ENCODE measurements around the gene FLACC1. TPM values are rescaled to one million over a fixed set of nuclear protein-coding genes. Genes with fewer than 3 reads are reported as not detected.
"Not testable (repeated sequence)": the region's sequence is repeated elsewhere in the genome, so short reads cannot be mapped to it uniquely, and the experiment has no call there.

The FLACC1 gene
- total RNA-seq, 1 experiment from 2014 or later: 0.26 TPM

DNA sequence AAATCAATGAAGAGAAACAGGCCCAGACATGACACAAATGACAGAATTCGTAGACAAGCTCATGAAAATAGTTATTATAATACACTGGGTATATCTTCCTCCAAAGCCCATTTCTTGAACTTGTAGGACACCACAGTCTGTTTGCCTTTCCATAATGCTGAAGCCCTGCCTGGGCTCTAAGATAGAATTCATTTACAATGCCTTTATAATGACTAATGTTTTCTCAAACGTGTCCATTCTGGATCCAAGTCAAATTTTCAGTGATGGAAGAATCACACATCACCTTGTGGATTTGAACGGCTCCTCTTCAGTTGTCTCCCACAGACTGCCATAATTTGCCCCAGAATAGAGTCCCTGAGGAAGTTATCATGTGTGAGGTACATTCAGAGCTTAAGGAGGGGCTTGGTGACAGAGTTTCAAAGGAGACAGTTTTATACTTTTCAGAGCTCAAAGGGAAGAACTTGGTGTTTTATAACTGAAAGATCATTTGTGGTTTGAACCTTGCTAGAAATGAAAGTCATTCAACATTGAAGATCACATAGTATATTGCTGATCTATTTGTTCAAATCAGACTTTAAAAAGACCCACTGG, 58.6 kb downstream of the FLACC1 start:
- TF ChIP-seq, protein P1, sequence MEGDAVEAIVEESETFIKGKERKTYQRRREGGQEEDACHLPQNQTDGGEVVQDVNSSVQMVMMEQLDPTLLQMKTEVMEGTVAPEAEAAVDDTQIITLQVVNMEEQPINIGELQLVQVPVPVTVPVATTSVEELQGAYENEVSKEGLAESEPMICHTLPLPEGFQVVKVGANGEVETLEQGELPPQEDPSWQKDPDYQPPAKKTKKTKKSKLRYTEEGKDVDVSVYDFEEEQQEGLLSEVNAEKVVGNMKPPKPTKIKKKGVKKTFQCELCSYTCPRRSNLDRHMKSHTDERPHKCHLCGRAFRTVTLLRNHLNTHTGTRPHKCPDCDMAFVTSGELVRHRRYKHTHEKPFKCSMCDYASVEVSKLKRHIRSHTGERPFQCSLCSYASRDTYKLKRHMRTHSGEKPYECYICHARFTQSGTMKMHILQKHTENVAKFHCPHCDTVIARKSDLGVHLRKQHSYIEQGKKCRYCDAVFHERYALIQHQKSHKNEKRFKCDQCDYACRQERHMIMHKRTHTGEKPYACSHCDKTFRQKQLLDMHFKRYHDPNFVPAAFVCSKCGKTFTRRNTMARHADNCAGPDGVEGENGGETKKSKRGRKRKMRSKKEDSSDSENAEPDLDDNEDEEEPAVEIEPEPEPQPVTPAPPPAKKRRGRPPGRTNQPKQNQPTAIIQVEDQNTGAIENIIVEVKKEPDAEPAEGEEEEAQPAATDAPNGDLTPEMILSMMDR (conservative IDR thresholded peaks at IDR 0.05; ENCODE audit: low read depth, low read length): no peak
- no peak for TF ChIP-seq EZH2phosphoT487 (IDR thresholded peaks at IDR 0.05; ENCODE audit: borderline replicate concordance, low read length)
- no peak for TF ChIP-seq EZH2 (IDR thresholded peaks at IDR 0.05; ENCODE audit: low read length, unreplicated experiment)
- H2AFZ ChIP-seq (ENCODE audit: low read length): no peak overlapping the region
- no TSS peak for BruUV-seq (replicated peaks)
- H3K27me3 ChIP-seq (ENCODE audit: low read length): no peaks in the 10 kb centered on the region
- no peak overlapping the region for H3K9ac ChIP-seq (ENCODE audit: low read length)
- POLR2A ChIA-PET (ENCODE audit: unreplicated experiment): no interaction called here
- no peak overlapping the region for H3K27ac ChIP-seq (ENCODE audit: low read length)
- H3K79me2 ChIP-seq (ENCODE audit: low read length): no peaks in the 10 kb centered on the region
- H3K36me3 ChIP-seq (ENCODE audit: low read depth, low read length): no peaks in the 10 kb centered on the region
- H3F3A ChIP-seq (ENCODE audit: low read length, unreplicated experiment): no peaks in the 10 kb centered on the region
- DNase-seq: peak; percentile 38
- CTCF ChIA-PET: interaction anchor here (0.5 kb wide), 2 partner anchors 43 to 405 kb away, joined by 4 to 7 read pairs; no protein-coding TSS in a partner anchor
- no peaks in the 10 kb centered on the region for H3K9me2 ChIP-seq (replicated peaks; ENCODE audit: low read length)
- no peaks in the 10 kb centered on the region for H3K9me3 ChIP-seq (ENCODE audit: low read length)
- no peak overlapping the region for H3K4me2 ChIP-seq (ENCODE audit: low read length)
- H3K4me1 ChIP-seq (ENCODE audit: insufficient read depth, low read length): no peaks in the 10 kb centered on the region
- no peaks in the 10 kb centered on the region for H4K20me1 ChIP-seq (ENCODE audit: low read length)
- H3K4me3 ChIP-seq (ENCODE audit: low read length): no peak overlapping the region
- ATAC-seq: peak; percentile 67
- intact Hi-C loops (cut with micrococcal nuclease): loop anchor here (5.0 kb wide), 1 partner anchor 59 kb away; the partner anchor contains the start of gene FLACC1

DNA sequence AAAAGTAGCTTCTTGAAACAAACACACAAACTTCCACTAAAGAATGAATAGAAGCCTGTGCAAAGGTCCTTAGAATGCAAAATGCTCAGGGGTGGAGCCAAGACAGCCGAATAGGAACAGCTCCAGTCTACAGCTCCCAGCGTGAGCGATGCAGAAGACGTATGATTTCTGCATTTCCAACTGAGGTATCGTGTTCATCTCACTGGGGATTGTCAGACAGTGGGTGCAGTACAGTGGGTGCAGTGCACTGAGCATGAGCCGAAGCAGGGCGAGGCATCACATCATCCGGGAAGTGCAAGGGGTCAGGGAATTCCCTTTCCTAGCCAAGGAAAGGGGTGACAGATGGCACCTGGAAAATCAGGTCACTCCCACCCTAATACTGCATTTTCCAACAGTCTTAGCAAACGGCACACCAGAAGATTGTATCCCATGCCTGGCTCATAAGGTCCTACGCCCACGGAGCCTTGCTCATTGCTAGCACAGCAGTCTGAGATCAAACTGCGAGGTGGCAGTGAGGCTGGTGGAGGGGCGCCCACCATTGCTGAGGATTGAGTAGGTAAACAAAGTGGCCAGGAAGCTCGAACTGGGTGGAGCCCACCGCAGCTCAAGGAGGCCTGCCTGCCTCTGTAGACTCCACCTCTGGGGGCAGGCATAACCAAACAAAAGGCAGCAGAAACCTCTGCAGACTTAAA, 66.5 kb downstream of the FLACC1 start:
- H3K9me2 ChIP-seq (replicated peaks; ENCODE audit: low read length); H3K79me2 ChIP-seq (ENCODE audit: low read length); POLR2A ChIA-PET (ENCODE audit: unreplicated experiment); H3K4me3 ChIP-seq (ENCODE audit: low read length); H3K27me3 ChIP-seq (ENCODE audit: low read length); H3F3A ChIP-seq (ENCODE audit: low read length, unreplicated experiment); ATAC-seq; H3K9me3 ChIP-seq (ENCODE audit: low read length); H3K4me1 ChIP-seq (ENCODE audit: insufficient read depth, low read length); H3K4me2 ChIP-seq (ENCODE audit: low read length); H4K20me1 ChIP-seq (ENCODE audit: low read length); H3K27ac ChIP-seq (ENCODE audit: low read length); DNase-seq; BruUV-seq (replicated peaks); CTCF ChIA-PET; H2AFZ ChIP-seq (ENCODE audit: low read length); H3K9ac ChIP-seq (ENCODE audit: low read length); intact Hi-C loops (cut with micrococcal nuclease): not testable (repeated sequence)
- peaks cover 11% of the 10 kb centered on the region; the same call in 1 of the 2 replicates for H3K36me3 ChIP-seq (ENCODE audit: low read depth, low read length)

DNA sequence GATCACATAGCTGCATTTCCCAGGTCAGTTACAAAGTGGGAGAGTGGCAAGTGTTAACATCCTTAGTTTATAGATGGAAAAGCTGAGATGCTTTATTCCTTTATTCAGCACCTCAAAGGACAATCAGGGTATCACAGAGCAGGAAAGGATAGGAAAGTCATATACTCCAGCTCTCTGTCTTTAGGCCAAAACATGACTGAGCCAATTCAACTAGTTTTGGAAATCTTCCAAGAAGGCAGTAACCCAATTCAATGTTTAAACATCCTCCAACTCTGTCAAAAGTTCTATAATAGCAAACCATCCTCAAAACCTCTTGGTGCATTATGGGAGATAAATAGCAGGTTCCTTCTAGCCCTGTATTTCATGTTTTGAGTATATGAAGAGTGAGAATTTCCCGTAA, 71.6 kb downstream of the FLACC1 start:
- Histone ChIP-seq H3K9me2 (replicated peaks; ENCODE audit: low read length) (no peaks in the 10 kb centered on the region), H3K79me2 (ENCODE audit: low read length) (no peaks in the 10 kb centered on the region), H2AFZ (ENCODE audit: low read length) (no peak overlapping the region), H3K4me3 (ENCODE audit: low read length) (no peak overlapping the region), H3K4me1 (ENCODE audit: insufficient read depth, low read length) (no peaks in the 10 kb centered on the region), H3K36me3 (ENCODE audit: low read depth, low read length) (peaks cover 21% of the 10 kb centered on the region), H3K27ac (ENCODE audit: low read length) (no peak overlapping the region), H3K4me2 (ENCODE audit: low read length) (no peak overlapping the region), H3K27me3 (ENCODE audit: low read length) (no peaks in the 10 kb centered on the region), H3F3A (ENCODE audit: low read length, unreplicated experiment) (no peaks in the 10 kb centered on the region), H4K20me1 (ENCODE audit: low read length) (no peaks in the 10 kb centered on the region), H3K9ac (ENCODE audit: low read length) (no peak overlapping the region), H3K9me3 (ENCODE audit: low read length) (no peaks in the 10 kb centered on the region)
- CTCF ChIA-PET: no interaction called here
- BruUV-seq (replicated peaks): no TSS peak
- TF ChIP-seq EZH2 (IDR thresholded peaks at IDR 0.05; ENCODE audit: low read length, unreplicated experiment): no peak
- TF ChIP-seq, protein P1 (conservative IDR thresholded peaks at IDR 0.05; ENCODE audit: low read depth, low read length): no peak
- DNase-seq: no peak
- intact Hi-C loops (cut with micrococcal nuclease): no loop called here
- POLR2A ChIA-PET (ENCODE audit: unreplicated experiment): no interaction called here
- ATAC-seq: no peak
